ENCODE measurements around the gene GRIA1.

Gene GRIA1

DNA sequence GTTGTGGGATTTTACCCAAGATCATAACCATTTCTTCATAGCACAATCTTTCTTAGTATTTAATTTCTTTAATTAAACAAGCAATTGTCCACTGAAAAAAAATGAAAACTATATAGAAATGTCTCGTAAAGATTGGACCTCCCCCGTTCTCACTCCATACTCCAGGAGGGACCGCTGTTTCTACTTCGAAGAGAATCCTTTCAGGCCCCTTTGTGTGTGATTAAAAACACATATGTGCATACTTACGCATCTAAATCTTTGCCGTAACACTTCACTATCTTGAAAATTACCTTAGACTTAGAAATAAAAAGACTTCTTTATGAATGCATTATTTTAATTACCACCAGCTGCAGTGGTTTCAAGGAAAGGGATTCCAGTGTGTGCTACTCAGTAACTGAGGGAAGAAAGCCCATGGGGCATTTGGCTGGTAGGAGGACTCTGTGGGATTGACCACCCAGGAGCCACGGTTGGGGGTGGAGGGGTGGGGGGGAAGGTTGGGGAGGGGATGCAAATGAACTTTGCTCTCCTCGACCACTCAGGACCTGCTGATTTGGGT lies 339.1 kb downstream of the GRIA1 start:
- no peak for TF ChIP-seq POLR2AphosphoS5 (IDR thresholded peaks at IDR 0.05; ENCODE audit: low read depth, low read length)
- TF ChIP-seq TAF1 (IDR thresholded peaks at IDR 0.05; ENCODE audit: borderline replicate concordance, insufficient read depth, low read length), result no peak

DNA sequence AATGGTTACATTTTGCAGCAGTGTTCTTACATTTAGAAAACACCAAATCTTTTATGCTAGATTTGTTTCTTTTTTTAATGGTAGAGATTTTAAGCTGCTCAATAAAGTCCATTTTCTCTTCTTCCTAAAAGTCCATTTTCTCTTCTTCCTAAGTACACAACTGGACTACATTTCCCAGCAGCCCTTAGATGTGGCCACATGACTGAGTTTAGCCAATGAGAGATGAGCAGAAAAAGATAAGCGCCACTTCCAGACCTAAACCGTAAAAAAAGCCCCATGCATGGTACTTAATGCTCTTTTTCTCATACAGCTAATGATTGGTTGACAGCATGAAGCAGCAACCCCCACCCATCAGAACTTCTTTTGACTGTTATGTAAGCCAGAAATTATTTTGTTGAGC lies 341.5 kb downstream of the GRIA1 start:
- TF ChIP-seq, protein P1, sequence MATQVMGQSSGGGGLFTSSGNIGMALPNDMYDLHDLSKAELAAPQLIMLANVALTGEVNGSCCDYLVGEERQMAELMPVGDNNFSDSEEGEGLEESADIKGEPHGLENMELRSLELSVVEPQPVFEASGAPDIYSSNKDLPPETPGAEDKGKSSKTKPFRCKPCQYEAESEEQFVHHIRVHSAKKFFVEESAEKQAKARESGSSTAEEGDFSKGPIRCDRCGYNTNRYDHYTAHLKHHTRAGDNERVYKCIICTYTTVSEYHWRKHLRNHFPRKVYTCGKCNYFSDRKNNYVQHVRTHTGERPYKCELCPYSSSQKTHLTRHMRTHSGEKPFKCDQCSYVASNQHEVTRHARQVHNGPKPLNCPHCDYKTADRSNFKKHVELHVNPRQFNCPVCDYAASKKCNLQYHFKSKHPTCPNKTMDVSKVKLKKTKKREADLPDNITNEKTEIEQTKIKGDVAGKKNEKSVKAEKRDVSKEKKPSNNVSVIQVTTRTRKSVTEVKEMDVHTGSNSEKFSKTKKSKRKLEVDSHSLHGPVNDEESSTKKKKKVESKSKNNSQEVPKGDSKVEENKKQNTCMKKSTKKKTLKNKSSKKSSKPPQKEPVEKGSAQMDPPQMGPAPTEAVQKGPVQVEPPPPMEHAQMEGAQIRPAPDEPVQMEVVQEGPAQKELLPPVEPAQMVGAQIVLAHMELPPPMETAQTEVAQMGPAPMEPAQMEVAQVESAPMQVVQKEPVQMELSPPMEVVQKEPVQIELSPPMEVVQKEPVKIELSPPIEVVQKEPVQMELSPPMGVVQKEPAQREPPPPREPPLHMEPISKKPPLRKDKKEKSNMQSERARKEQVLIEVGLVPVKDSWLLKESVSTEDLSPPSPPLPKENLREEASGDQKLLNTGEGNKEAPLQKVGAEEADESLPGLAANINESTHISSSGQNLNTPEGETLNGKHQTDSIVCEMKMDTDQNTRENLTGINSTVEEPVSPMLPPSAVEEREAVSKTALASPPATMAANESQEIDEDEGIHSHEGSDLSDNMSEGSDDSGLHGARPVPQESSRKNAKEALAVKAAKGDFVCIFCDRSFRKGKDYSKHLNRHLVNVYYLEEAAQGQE (IDR thresholded peaks at IDR 0.05; ENCODE audit: insufficient read depth in 1 of 2, low read depth in 2 of 2, low read length in 2 of 2), result no peak
- no peak for TF ChIP-seq SIN3A (IDR thresholded peaks at IDR 0.05; ENCODE audit: borderline replicate concordance, insufficient read depth, low read length)
- no peak for TF ChIP-seq TAF1 (IDR thresholded peaks at IDR 0.05; ENCODE audit: borderline replicate concordance, insufficient read depth, low read length)
- no peak for TF ChIP-seq POLR2AphosphoS5 (IDR thresholded peaks at IDR 0.05; ENCODE audit: low read depth, low read length)
- no peak for TF ChIP-seq FOXP2 (optimal IDR thresholded peaks at IDR 0.05; ENCODE audit: borderline replicate concordance, extremely low read depth, extremely low read length, insufficient read depth)

DNA sequence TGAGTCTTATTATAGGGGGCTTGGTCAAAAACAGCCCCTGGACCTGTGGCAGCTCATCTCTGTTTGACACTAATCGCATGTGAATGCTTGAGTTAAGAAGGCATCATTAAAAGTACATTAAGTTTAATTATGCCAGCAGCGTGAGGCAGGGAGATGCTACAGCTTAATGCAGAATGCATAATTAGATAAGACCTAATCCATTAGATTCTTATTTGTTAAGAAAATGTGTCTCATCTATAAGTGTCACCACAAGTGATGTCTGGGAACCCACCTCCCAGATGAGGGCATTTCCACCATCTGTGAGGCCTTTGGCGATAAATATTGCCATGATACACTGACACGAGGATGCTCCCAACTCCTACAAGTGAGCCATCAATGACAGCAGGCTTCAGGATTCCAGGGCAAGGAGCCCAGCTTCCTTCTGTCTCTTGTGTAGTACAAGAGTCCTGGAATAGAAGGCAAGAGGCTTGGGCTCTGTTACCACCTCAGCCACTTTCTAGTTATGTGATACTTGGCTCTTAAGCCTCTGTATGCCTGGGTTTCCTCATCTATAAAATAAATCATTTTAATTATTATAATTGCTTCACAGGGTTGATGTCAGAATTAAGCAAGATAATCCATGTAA lies 345.5 kb downstream of the GRIA1 start:
- no peak for TF ChIP-seq POLR2AphosphoS5 (IDR thresholded peaks at IDR 0.05; ENCODE audit: low read depth, low read length)
- no peak for TF ChIP-seq SIN3A (IDR thresholded peaks at IDR 0.05; ENCODE audit: borderline replicate concordance, insufficient read depth, low read length)
- TF ChIP-seq, protein P1 (IDR thresholded peaks at IDR 0.05; ENCODE audit: insufficient read depth in 1 of 2, low read depth in 2 of 2, low read length in 2 of 2), result no peak
- TF ChIP-seq FOXP2 (optimal IDR thresholded peaks at IDR 0.05; ENCODE audit: borderline replicate concordance, extremely low read depth, extremely low read length, insufficient read depth), result no peak
- no peak for TF ChIP-seq TAF1 (IDR thresholded peaks at IDR 0.05; ENCODE audit: borderline replicate concordance, insufficient read depth, low read length)

DNA sequence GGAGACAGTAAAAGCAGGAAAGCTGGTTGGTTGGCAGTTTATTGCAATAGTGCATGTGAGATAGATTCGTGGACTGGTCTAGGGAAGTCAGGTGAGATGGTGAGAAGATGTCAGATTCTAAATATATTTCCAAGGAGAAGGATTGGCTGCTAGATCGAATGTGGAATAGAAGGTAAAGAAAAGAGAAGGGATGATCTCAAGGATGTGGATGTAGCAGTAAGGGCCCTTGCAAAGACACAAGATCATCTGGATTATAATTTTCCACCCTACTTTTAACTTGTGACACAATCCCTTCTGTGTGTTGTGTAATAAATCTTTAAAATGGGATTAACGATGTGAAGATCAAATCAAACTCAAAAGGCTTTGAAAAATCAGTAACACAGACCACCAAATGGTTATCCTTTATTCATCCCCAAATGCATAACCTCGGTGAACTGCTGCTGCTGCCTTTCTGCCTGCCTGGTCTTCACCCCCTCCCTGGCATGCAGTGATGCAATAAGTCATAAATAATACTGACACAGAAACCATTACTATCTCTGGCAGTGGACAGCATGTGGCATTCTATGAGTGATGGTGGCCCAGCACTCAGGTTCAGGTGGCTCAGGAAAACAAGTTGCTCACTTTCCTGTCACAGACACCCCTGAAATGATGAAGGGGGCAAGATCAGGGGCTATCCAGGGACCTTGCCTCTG lies 369.9 kb downstream of the GRIA1 start:
- TF ChIP-seq POLR2AphosphoS5 (IDR thresholded peaks at IDR 0.05; ENCODE audit: low read depth, low read length) (no peak), FOXP2 (optimal IDR thresholded peaks at IDR 0.05; ENCODE audit: borderline replicate concordance, extremely low read depth, extremely low read length, insufficient read depth) (no peak), TAF1 (IDR thresholded peaks at IDR 0.05; ENCODE audit: borderline replicate concordance, insufficient read depth, low read length) (no peak), SIN3A (IDR thresholded peaks at IDR 0.05; ENCODE audit: borderline replicate concordance, insufficient read depth, low read length) (no peak)
- TF ChIP-seq, protein P1 (IDR thresholded peaks at IDR 0.05; ENCODE audit: insufficient read depth in 1 of 2, low read depth in 2 of 2, low read length in 2 of 2), result no peak

All from PFSK-1 (cell line).